GM18870 (cell line): ENCODE measurements around the gene CACNA1C.
A peak's percentile ranks its signal among the peaks of the same experiment; 100 is the strongest.

Experiments used
- ATAC-seq: cut with Tn5 transposase; IDR thresholded peaks from one replicate; pipeline ENCODE4 v1.9.1; 2021; ENCODE audit warnings: moderate library complexity; ENCODE audit not compliant: unreplicated experiment

The CACNA1C gene

GRCh38 chr12:2335513-2335912, 282.7 kb downstream of the CACNA1C start:
- ATAC-seq, result no peak

- no peak for ATAC-seq
These were observed 283.1 kb downstream of the CACNA1C start for GRCh38 chr12:2335916-2336315.

GRCh38 chr12:2336409-2336829, 283.6 kb downstream of the CACNA1C start:
- peak; percentile 91 for ATAC-seq

- ATAC-seq, result no peak
These were observed 284.5 kb downstream of the CACNA1C start for GRCh38 chr12:2337031-2338010.

- no peak for ATAC-seq
These were observed 285.6 kb downstream of the CACNA1C start for GRCh38 chr12:2338381-2338780.

- ATAC-seq, result no peak
These were observed 286.2 kb downstream of the CACNA1C start for GRCh38 chr12:2338991-2339431.

- ATAC-seq, result no peak
These were observed 288.4 kb downstream of the CACNA1C start for GRCh38 chr12:2341051-2341751.

- ATAC-seq, result no peak
These were observed 289.1 kb downstream of the CACNA1C start for GRCh38 chr12:2341871-2342270.

- no peak for ATAC-seq
These were observed 290.9 kb downstream of the CACNA1C start for GRCh38 chr12:2343681-2344080.

- no peak for ATAC-seq
These were observed 291.7 kb downstream of the CACNA1C start for GRCh38 chr12:2344476-2344875.

GRCh38 chr12:2344885-2345284, 292.1 kb downstream of the CACNA1C start:
- no peak for ATAC-seq

GRCh38 chr12:2345902-2346301, 293.1 kb downstream of the CACNA1C start:
- no peak for ATAC-seq

GRCh38 chr12:2346416-2346815, 293.6 kb downstream of the CACNA1C start:
- ATAC-seq, result no peak

GRCh38 chr12:2347137-2347843, 294.5 kb downstream of the CACNA1C start:
- no peak for ATAC-seq

- no peak for ATAC-seq
These were observed 295.2 kb downstream of the CACNA1C start for GRCh38 chr12:2347844-2348481.

- no peak for ATAC-seq
These were observed 295.7 kb downstream of the CACNA1C start for GRCh38 chr12:2348482-2348852.

GRCh38 chr12:2351161-2351560, 298.4 kb downstream of the CACNA1C start:
- ATAC-seq, result no peak

- no peak for ATAC-seq
These were observed 299.4 kb downstream of the CACNA1C start for GRCh38 chr12:2352203-2352602.

- no peak for ATAC-seq
These were observed 300.5 kb downstream of the CACNA1C start for GRCh38 chr12:2353281-2353680.

- ATAC-seq, result no peak
These were observed 300.9 kb downstream of the CACNA1C start for GRCh38 chr12:2353691-2354090.
